Cardiac ventricle fibroblast (primary cell): ENCODE results near the gene CTXND1. TPM values are rescaled to one million over a fixed set of nuclear protein-coding genes. Genes with fewer than 3 reads are reported as not detected.

ENCODE experiments used
- total RNA-seq: library from RNA; depleted of rRNA; stranded (reverse); fragments of >200 nt; gene quantifications from 2 replicates; pipeline ENCODE4 v1.2.3, GENCODE V29; 2015

The CTXND1 gene
- not detected in 2 replicates for total RNA-seq

DNA sequence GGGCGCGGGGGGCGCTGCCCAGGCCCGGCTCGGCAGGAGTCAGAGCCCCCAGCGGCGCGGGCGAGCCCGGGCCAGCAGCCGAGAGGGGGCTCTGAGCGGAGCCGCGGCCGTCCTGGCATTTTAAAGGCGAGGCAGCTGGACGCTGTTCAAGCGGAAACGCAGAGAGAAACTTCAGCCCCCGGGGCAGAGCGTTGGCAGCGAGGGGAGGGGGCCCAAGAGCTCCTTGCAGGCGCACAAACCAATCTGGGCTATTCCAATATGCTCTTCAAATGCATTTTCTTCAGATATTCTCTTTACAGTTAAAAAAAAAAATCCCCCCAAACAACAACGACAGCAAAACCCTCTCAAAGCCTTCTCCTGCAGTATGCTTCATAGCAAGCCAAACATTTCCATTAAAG, at the start of gene CTXND1:
TSS of gene CTXND1 (minus strand) at position 93 of the 398 bp plus-strand sequence. CDS start 50,264 bp downstream, outside the sequence.

GRCh38 chr15:80152896-80153876, 98.8 kb downstream of the CTXND1 start, which contains the start of gene FAH:
Gene FAH, plus strand, starts transcription at chr15:80152999. Its CDS starts 56 bp downstream, at chr15:80153055.

Other genes starting within 250 kb of the CTXND1 start
- 51.4 and 66.6 TPM in 2 replicates for gene ZFAND6, start 192.5 kb downstream of the CTXND1 start, total RNA-seq
- 44.5 and 58.7 TPM in 2 replicates for gene FAH, start 99.2 kb downstream of the CTXND1 start, total RNA-seq
- 6.4 and 6.9 TPM in 2 replicates for gene ARNT2, start 152.2 kb upstream of the CTXND1 start, total RNA-seq